Vagina (tissue), 2 donors: ENCODE measurements around the gene PSEN1.

Source experiments
- CTCF ChIP-seq, 3 experiments: fragments of 450-650 bp in 2 of 3; fragments of 200-600 bp in 1 of 3; sonication (generic) in 1 of 3; IDR thresholded peaks; one replicate each; pipeline ENCODE4 v1.5.1; 2017 to 2019; ENCODE audit warnings: antibody characterized with exemption in 3 of 3, mild to moderate bottlenecking in 2 of 3, moderate library complexity in 2 of 3
- POLR2A ChIP-seq, 2 donors: fragments of 450-650 bp; IDR thresholded peaks; one replicate each; pipeline ENCODE4 v1.6.1; 2017; ENCODE audit warnings: antibody characterized with exemption in 2 of 2, mild to moderate bottlenecking in 2 of 2, moderate library complexity in 2 of 2

GRCh38 chr14:73234586-73235394 is 98.5 kb downstream of the PSEN1 start:
- TF ChIP-seq CTCF (IDR thresholded peaks at IDR 0.05) (no peak), POLR2A (IDR thresholded peaks at IDR 0.05) (no peak)
